A375 (cell line): Measurements from ENCODE around the gene ZNF841. TPM values are rescaled to one million over a fixed set of nuclear protein-coding genes. Genes with fewer than 3 reads are reported as not detected.

Experiments
- small RNA-seq: library from RNA; depleted of rRNA; stranded (forward); fragments of <200 nt; gene quantifications from one replicate; pipeline ENCODE3, GENCODE V24; 2014
- total RNA-seq: library from RNA; depleted of rRNA; stranded (reverse); fragments of >200 nt; shearing (Covaris generic); gene quantifications from 2 replicates; pipeline ENCODE4 v1.2.3, GENCODE V29; 2014; rRNA removed

The ZNF841 gene
- 5.7 and 10.1 TPM in 2 replicates for total RNA-seq

GRCh38 chr19:52095172-52096014 lies at the start of gene ZNF841:
Gene ZNF841 (minus strand): TSS chr19:52095765. CDS start chr19:52084801, 10,964 bp downstream.

GRCh38 chr19:52139252-52140031 lies 43.9 kb upstream of the ZNF841 start, which contains the start of gene ZNF616:
Gene ZNF616 (minus strand): TSS chr19:52139938. CDS start chr19:52130512, 9,426 bp downstream.

GRCh38 chr19:52048555-52049501 lies 46.7 kb downstream of the ZNF841 start, which contains the start of gene ZNF432:
Gene ZNF432 (minus strand): TSS chr19:52048838. CDS start chr19:52046868, 1,970 bp downstream.

GRCh38 chr19:52028027-52028779 lies 67.4 kb downstream of the ZNF841 start, which contains the start of gene ZNF614:
Gene ZNF614 (minus strand): TSS chr19:52028379. CDS start chr19:52025745, 2,634 bp downstream.

Small RNA genes within 50 kb of the gene (small RNA-seq; reads per million reads assigned to genes)
- gene RPL37P23: not detected

Other genes starting within 250 kb of the ZNF841 start
- 6.2 and 11.5 TPM in 2 replicates for gene ZNF577, start 207.8 kb downstream of the ZNF841 start, total RNA-seq
- gene ZNF649, start 190.7 kb downstream of the ZNF841 start, total RNA-seq: 4.4 and 6.9 TPM in 2 replicates
- 1.5 and 1.7 TPM in 2 replicates for gene ZNF613, start 168.3 kb downstream of the ZNF841 start, total RNA-seq
- gene ZNF350, start 108.9 kb downstream of the ZNF841 start, total RNA-seq: 4.8 and 6.7 TPM in 2 replicates
- 8.3 and 9.7 TPM in 2 replicates for gene ZNF615, start 87.6 kb downstream of the ZNF841 start, total RNA-seq
- gene ZNF614, start 67.4 kb downstream of the ZNF841 start, total RNA-seq: 6.8 and 7.1 TPM in 2 replicates
- gene ZNF432, start 46.9 kb downstream of the ZNF841 start, total RNA-seq: 5.6 and 6.3 TPM in 2 replicates
- 1.5 TPM in 2 replicates for gene ZNF616, start 44.2 kb upstream of the ZNF841 start, total RNA-seq
- 0.45 and 1.9 TPM in 2 replicates for gene ZNF836, start 75.9 kb upstream of the ZNF841 start, total RNA-seq
- gene PPP2R1A, start 94.3 kb upstream of the ZNF841 start, total RNA-seq: 171 and 177 TPM in 2 replicates
- gene ZNF766, start 173.8 kb upstream of the ZNF841 start, total RNA-seq: 9.8 and 10.3 TPM in 2 replicates
- 5.5 and 6.3 TPM in 2 replicates for gene ZNF480, start 201.4 kb upstream of the ZNF841 start, total RNA-seq
- gene ZNF610, start 240.5 kb upstream of the ZNF841 start, total RNA-seq: not detected in 2 replicates